Mucosa of stomach (tissue), 1 donor: ENCODE measurements around the gene CCDC194.

Experiments
- H3K27me3 ChIP-seq: one replicate; pipeline ENCODE4 v1.7.0; 2013; ENCODE audit warnings: mild to moderate bottlenecking, low read length; ENCODE audit not compliant: control insufficient read depth, insufficient read depth
- H3K36me3 ChIP-seq: one replicate; pipeline ENCODE4 v1.7.0; 2013; ENCODE audit warnings: low read length; ENCODE audit not compliant: control insufficient read depth, insufficient read depth
- H3K4me1 ChIP-seq: one replicate; pipeline ENCODE4 v1.7.0; 2013; ENCODE audit warnings: mild to moderate bottlenecking, low read length; ENCODE audit not compliant: control insufficient read depth, insufficient read depth
- H3K4me3 ChIP-seq: one replicate; pipeline ENCODE4 v1.7.0; 2013; ENCODE audit warnings: low read length
- H3K9ac ChIP-seq: one replicate; pipeline ENCODE4 v1.7.0; 2013; ENCODE audit warnings: mild to moderate bottlenecking, low read length, moderate library complexity
- H3K9me3 ChIP-seq: one replicate; pipeline ENCODE4 v1.7.0; 2013; ENCODE audit warnings: mild to moderate bottlenecking, low read length, moderate library complexity; ENCODE audit not compliant: control insufficient read depth
- donor health status: Pancreatic carcinoma.

Gene CCDC194

DNA sequence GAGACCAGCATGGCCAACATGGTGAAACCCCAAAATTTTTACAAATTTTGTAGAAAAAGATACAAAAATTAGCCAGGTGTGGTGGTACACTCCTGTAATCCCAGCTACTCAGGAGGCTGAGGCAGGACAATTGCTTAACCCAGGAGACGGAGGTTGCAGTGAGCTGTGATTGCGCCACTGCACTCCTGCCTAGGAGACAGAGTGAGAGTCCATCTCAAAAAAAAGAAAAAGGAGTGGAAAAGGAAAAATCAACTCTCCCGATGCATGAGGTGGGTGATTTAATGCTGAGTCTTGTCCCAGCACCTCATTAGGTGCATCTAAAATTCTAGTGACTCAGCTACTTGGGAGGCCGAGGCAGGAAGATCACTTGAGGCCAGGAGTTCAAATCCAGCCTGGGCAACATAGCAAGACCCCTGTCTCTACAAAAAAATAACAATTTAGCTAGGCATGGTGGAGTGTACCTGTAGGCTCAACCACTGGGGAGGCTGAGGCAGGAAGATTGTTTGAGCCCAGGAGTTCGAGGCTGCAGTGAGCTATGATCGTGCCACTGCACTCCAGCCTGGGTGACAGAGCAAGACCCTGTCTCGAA lies 36.8 kb downstream of the CCDC194 start:
- H3K36me3 ChIP-seq, result no peaks in the 10 kb centered on the region
- no peaks in the 10 kb centered on the region for H3K27me3 ChIP-seq
- no peaks in the 10 kb centered on the region for H3K4me1 ChIP-seq
- H3K9me3 ChIP-seq, result no peaks in the 10 kb centered on the region
- H3K4me3 ChIP-seq, result no peak overlapping the region
- no peak overlapping the region for H3K9ac ChIP-seq

GRCh38 chr19:17353386-17353785 lies 40.6 kb downstream of the CCDC194 start:
- Histone ChIP-seq H3K4me3 (no peak overlapping the region), H3K9me3 (no peaks in the 10 kb centered on the region), H3K27me3 (peaks cover 12% of the 10 kb centered on the region), H3K9ac (no peak overlapping the region), H3K4me1 (no peaks in the 10 kb centered on the region), H3K36me3 (no peaks in the 10 kb centered on the region)

DNA sequence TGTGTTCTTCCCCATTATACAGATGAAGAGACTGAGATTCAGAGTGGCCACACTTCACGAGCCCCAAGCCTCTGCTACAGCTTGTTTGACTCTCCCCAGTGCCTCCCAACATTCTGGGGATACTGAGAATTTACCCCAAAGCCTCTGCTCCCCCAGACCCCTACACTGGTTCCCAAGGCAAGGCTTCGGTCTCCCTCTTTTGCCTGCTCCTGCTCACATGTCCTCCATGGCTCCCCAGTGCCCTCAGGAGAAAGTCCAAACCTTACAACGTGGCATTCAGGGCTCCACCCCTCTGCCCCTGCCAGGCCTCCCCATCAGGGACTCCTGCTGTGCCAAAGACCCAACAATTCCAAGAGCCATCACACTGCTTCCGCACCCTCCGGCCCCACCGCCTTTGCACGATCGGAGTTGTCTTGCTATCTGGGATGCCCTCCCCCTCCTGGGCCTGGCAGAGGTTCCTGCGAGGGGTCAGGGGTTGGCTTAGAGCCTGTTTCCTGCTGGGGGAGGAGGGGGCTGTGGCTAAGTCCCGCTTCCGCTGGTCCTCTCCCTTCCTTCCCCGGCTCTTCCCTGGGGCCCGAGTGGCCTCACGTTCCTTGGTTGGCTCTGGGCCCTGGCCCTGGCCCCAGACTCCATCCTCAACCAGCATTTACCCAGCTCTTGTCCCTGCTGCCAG lies 41.3 kb downstream of the CCDC194 start:
- Histone ChIP-seq H3K9ac (no peak overlapping the region), H3K4me1 (no peaks in the 10 kb centered on the region), H3K27me3 (peaks cover 12% of the 10 kb centered on the region)

GRCh38 chr19:17351815-17352435 lies 42.1 kb downstream of the CCDC194 start:
- Histone ChIP-seq H3K9ac (no peak overlapping the region), H3K4me1 (no peaks in the 10 kb centered on the region), H3K4me3 (no peak overlapping the region), H3K36me3 (no peaks in the 10 kb centered on the region), H3K27me3 (peaks cover 12% of the 10 kb centered on the region), H3K9me3 (no peaks in the 10 kb centered on the region)

More for the DNA sequence above, 41.3 kb downstream of the CCDC194 start:
- H3K9me3 ChIP-seq, result no peaks in the 10 kb centered on the region
- H3K36me3 ChIP-seq, result no peaks in the 10 kb centered on the region
- H3K4me3 ChIP-seq, result no peak overlapping the region

DNA sequence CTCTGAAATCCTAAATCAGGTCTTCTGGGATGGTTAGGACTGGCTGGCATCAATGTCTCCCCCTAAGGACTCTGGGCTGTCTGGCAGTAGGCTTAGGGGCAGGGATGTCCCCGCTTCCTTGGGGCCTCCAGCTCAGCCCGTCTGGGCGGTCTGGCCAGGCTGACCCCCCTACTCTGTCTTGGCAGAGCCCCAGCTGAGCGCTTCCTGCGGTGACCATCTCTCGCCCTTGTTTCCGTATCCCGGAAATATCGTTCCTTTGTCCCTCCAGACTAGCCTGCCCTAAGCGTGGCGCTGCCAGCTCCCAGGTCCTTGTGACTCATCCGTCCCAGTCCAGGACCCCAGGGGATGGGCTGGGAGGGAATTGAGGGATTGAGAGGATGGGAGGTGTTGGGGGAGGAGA lies 45.3 kb downstream of the CCDC194 start:
- Histone ChIP-seq H3K4me1 (no peaks in the 10 kb centered on the region), H3K4me3 (no peak overlapping the region), H3K36me3 (no peaks in the 10 kb centered on the region), H3K9ac (no peak overlapping the region), H3K27me3 (peaks cover 12% of the 10 kb centered on the region), H3K9me3 (no peaks in the 10 kb centered on the region)

DNA sequence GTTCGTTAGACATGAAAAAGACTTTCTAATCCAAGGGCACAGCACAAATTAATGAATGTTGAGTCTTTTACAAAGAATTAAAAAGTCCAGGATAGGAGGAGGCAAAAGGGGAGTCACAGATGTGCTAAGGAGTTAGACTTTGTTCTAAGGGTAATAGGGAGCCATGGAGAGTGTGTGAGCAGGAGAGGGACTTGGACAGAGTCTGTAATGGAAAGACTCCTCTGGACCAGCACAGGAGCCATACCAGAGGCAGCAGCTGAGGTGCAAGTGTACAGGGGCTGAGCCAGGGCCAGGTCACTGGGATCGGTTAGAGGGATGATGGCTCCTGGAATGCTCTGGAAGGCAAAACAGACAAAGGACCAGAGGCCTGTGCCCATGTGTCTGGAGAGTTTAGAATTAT lies 46.1 kb downstream of the CCDC194 start:
- Histone ChIP-seq H3K9ac (no peak overlapping the region), H3K9me3 (no peaks in the 10 kb centered on the region), H3K4me3 (no peak overlapping the region)

GRCh38 chr19:17347361-17347760 lies 46.6 kb downstream of the CCDC194 start:
- H3K4me3 ChIP-seq, result no peak overlapping the region
- H3K9ac ChIP-seq, result no peak overlapping the region
- no peaks in the 10 kb centered on the region for H3K4me1 ChIP-seq
- no peaks in the 10 kb centered on the region for H3K9me3 ChIP-seq
- H3K27me3 ChIP-seq, result peaks cover 12% of the 10 kb centered on the region
- no peaks in the 10 kb centered on the region for H3K36me3 ChIP-seq

More for the DNA sequence above, 46.1 kb downstream of the CCDC194 start:
- Histone ChIP-seq H3K4me1 (no peaks in the 10 kb centered on the region), H3K27me3 (peaks cover 12% of the 10 kb centered on the region), H3K36me3 (no peaks in the 10 kb centered on the region)

DNA sequence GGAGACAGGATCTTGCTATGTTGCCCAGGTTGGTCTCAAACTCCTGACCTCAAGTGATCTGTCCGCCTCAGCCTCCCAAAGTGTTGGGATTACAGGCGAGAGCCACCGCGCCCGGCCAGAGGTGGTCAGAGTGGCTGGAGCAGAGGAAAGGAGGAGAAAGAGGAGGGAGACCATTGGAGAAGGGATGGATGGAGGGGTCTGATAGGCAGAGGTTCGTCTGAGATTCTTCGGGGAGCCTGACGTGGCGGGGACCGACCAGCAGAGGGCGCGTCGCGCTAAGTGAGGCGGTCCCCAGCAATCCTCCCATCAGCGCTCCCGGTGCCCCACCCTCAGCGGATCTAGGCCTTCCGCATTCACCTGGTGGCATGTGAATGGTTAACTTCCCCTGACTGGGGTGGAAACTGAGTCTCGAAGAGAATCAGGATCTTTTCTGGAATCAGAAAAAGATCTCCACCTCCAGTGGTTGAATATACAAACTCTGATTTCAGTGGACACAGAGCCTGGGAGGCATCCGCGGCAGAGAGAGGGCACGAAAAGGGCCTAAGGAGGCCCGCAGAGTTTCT lies 47.8 kb downstream of the CCDC194 start:
- Histone ChIP-seq H3K4me1 (no peaks in the 10 kb centered on the region), H3K27me3 (peaks cover 12% of the 10 kb centered on the region), H3K9me3 (no peaks in the 10 kb centered on the region), H3K4me3 (no peak overlapping the region), H3K9ac (no peak overlapping the region), H3K36me3 (no peaks in the 10 kb centered on the region)

DNA sequence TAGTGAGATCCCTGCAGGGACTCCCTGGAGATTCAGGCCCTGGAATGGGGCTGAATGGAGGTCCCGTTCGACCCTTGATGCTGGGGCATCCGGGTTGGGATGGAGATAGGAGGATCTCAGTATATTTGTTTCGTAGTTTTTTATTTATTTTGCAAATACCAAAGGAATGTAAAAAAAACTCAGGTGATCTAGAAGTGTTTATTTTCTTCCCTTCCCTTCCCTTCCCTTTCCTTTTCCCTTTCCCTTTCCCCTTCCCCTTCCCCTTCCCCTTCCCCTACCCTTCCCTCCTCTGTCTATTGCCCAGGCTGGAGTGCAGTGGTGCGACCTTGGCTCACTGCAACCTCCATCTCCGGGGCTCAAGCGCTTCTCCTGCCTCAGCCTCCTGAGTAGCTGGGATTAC lies 52.2 kb downstream of the CCDC194 start:
- peaks cover 17% of the 10 kb centered on the region for H3K4me1 ChIP-seq
- no peak overlapping the region for H3K9ac ChIP-seq
- no peaks in the 10 kb centered on the region for H3K36me3 ChIP-seq
- no peaks in the 10 kb centered on the region for H3K9me3 ChIP-seq
- no peaks in the 10 kb centered on the region for H3K27me3 ChIP-seq
- H3K4me3 ChIP-seq, result no peak overlapping the region

DNA sequence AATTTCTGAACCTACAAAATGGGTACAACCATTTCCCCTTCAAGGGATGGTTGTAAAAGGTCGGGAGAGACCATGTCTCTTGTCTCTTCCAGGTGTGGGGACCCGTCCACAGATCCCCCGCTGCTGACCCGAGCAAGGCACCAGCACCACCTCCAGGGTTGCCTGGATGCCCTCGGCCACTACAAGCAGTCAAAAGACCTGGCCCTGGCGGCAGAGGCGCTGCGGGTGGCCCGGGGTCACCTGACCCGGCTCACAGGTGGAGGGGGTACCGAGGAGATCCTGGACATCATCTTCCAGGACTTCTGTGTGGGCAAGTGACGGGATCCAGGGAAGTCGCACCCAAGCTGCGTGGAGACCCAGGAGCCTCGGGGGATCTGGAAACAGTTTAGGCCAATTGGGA lies 52.6 kb downstream of the CCDC194 start:
- Histone ChIP-seq H3K4me1 (peaks cover 17% of the 10 kb centered on the region), H3K4me3 (no peak overlapping the region), H3K36me3 (no peaks in the 10 kb centered on the region), H3K9me3 (no peaks in the 10 kb centered on the region), H3K9ac (no peak overlapping the region), H3K27me3 (no peaks in the 10 kb centered on the region)

DNA sequence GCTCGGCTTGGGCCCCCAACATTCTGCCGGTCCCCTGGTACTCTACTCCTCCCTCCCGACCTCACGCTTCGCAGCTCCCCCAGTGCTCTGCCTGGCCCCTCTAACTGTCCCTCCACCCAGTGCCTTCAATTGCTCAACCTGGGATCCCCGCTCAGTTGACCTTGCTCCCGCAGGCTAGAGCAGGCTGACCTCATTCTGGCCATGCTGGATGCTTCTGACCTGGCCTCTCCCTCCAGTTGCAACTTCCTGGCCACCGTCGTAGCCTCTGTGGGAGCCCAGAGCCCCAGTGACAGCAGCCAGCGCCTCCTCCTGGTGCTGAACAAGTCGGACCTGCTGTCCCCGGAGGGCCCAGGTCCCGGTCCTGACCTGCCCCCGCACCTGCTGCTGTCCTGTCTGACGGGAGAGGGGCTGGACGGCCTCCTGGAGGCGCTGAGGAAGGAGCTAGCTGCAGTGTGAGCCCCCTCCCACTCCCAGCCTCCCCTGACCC lies 53.1 kb downstream of the CCDC194 start:
- no peaks in the 10 kb centered on the region for H3K9me3 ChIP-seq
- no peaks in the 10 kb centered on the region for H3K27me3 ChIP-seq
- H3K4me3 ChIP-seq, result no peak overlapping the region
- no peak overlapping the region for H3K9ac ChIP-seq
- peaks cover 17% of the 10 kb centered on the region for H3K4me1 ChIP-seq
- no peaks in the 10 kb centered on the region for H3K36me3 ChIP-seq
